ENCODE data around the gene ALDOC. TPM values are rescaled to one million over a fixed set of nuclear protein-coding genes. Genes with fewer than 3 reads are reported as not detected.

ALDOC gene
- total RNA-seq, 1 donor from 2014 or later: 10.3 TPM

DNA sequence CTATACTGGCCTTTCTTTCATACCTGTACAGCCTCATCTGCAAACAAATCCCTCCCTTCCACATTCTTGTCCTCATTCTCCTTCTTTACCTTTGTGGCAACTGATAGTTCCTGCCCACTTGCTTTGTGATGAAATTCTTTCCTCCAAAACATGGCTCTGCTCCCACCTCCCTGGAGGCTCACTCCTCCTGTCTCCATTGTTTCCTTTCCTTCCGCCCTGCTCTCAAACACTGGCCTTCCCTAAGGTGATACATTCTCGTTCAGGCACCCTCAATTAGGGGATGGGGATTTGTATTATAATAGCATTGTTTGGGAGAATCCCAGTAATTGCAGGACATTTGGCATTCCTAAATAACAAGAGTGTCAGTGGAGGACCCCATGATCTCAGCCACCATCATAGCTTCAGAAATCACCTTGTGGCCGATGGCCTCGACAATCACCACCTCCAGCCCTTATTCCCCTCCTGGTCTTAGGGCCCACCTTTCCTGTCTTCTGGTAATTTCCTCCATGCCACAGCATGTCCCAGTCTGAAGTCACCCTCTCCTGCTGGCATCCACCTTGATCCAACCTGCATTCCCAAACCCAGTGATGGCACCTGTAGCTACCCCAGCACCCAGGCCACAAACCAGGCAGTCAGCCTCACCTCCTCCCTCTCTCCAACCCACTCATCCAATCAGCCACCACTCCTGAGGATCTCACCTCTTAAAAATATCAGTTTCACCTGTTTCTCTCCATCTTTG is 32.1 kb downstream of the ALDOC start:
- Mint-ChIP-seq H3K36me3 (ENCODE audit: low read depth, unreplicated experiment) (peaks cover 2% of the 10 kb centered on the region), H3K9me3 (ENCODE audit: unreplicated experiment) (no peaks in the 10 kb centered on the region), H3K27me3 (ENCODE audit: low read depth, unreplicated experiment) (peaks cover 5% of the 10 kb centered on the region), H3K27ac (ENCODE audit: unreplicated experiment) (no peak overlapping the region), H3K4me3 (ENCODE audit: unreplicated experiment) (no peak overlapping the region), H3K4me1 (ENCODE audit: low read depth, unreplicated experiment) (peaks cover 2% of the 10 kb centered on the region)
- Histone ChIP-seq H3K79me2 (ENCODE audit: insufficient read depth, low read length) (no peaks in the 10 kb centered on the region), H4K20me1 (ENCODE audit: insufficient read depth, low read length) (peaks cover 20% of the 10 kb centered on the region), H3K36me3 (ENCODE audit: insufficient read depth, low read length) (no peaks in the 10 kb centered on the region), H3K4me1 (ENCODE audit: insufficient read depth, low read length) (no peaks in the 10 kb centered on the region), H3K4me3 (ENCODE audit: insufficient read depth, low read depth, low read length) (no peak overlapping the region), H3K9me3 (ENCODE audit: insufficient read depth, low read depth, low read length) (no peaks in the 10 kb centered on the region), H2AFZ (ENCODE audit: low read depth, low read length) (no peak overlapping the region), H3K27ac (ENCODE audit: low read depth, low read length) (no peak overlapping the region), H3K9ac (ENCODE audit: low read length) (no peak overlapping the region), H3K4me2 (ENCODE audit: low read length) (no peak overlapping the region), H3K27me3 (ENCODE audit: insufficient read depth, low read length) (no peaks in the 10 kb centered on the region)
- FAIRE-seq (no peak), DNase-seq (ENCODE audit: low read depth) (no peak)
- TF ChIP-seq EZH2 (IDR thresholded peaks at IDR 0.05; ENCODE audit: insufficient read depth, low read length): no peak
- no peak for TF ChIP-seq CTCF (IDR thresholded peaks at IDR 0.05; ENCODE audit: insufficient read depth, low read depth, low read length)

DNA sequence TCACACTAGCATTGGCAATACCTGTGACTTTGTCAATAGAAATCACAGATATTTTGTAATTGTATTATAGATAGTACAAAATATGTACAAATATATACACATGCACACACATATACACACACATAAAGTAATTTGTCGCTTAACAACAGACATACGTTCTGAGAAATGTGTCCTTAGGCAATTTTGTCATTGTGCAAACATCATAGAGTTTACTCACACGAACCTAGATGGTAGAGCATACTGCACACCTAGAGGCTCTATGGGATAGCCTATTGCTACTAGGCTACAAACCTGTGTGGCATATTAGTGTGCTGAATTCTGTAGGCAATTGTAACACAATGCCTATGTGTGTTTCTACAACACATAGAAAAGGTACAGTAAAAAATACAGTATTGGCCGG is 35.3 kb downstream of the ALDOC start:
- no peak overlapping the region for H3K27ac ChIP-seq (ENCODE audit: low read depth, low read length)
- TF ChIP-seq EZH2 (IDR thresholded peaks at IDR 0.05; ENCODE audit: insufficient read depth, low read length) (no peak), CTCF (IDR thresholded peaks at IDR 0.05; ENCODE audit: insufficient read depth, low read depth, low read length) (no peak)
- H4K20me1 ChIP-seq (ENCODE audit: insufficient read depth, low read length): no peaks in the 10 kb centered on the region
- no peak for DNase-seq (ENCODE audit: low read depth)
- Mint-ChIP-seq H3K4me3 (ENCODE audit: unreplicated experiment) (no peak overlapping the region), H3K9me3 (ENCODE audit: unreplicated experiment) (no peaks in the 10 kb centered on the region), H3K36me3 (ENCODE audit: low read depth, unreplicated experiment) (no peaks in the 10 kb centered on the region), H3K27me3 (ENCODE audit: low read depth, unreplicated experiment) (peaks cover 30% of the 10 kb centered on the region), H3K27ac (ENCODE audit: unreplicated experiment) (no peak overlapping the region), H3K4me1 (ENCODE audit: low read depth, unreplicated experiment) (no peaks in the 10 kb centered on the region)
- H3K4me3 ChIP-seq (ENCODE audit: insufficient read depth, low read depth, low read length): no peak overlapping the region
- no peak for FAIRE-seq
- H3K27me3 ChIP-seq (ENCODE audit: insufficient read depth, low read length): no peaks in the 10 kb centered on the region
- no peaks in the 10 kb centered on the region for H3K9me3 ChIP-seq (ENCODE audit: insufficient read depth, low read depth, low read length)
- no peak overlapping the region for H3K4me2 ChIP-seq (ENCODE audit: low read length)
- H3K4me1 ChIP-seq (ENCODE audit: insufficient read depth, low read length): no peaks in the 10 kb centered on the region
- no peak overlapping the region for H3K9ac ChIP-seq (ENCODE audit: low read length)
- no peaks in the 10 kb centered on the region for H3K79me2 ChIP-seq (ENCODE audit: insufficient read depth, low read length)
- H3K36me3 ChIP-seq (ENCODE audit: insufficient read depth, low read length): no peaks in the 10 kb centered on the region
- H2AFZ ChIP-seq (ENCODE audit: low read depth, low read length): no peak overlapping the region

DNA sequence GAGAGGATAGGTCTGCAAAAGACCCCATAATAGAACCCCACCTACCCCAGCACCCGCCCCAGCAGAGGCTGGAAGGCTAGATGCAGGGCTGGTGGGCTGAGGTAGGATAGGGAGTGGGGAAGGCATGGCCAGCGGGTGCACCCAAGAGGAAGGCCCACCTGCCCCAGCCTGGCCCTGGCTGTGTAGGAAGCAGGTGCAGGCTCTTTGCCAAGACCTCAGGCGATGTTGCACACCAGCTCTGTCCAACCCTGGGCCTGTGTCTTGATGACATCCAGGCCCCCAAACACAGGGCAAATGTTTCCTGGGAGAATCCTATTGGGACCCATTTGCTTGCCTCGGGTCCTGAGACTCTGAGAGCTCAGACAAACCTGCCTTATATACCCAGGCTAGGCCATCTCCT is 36.5 kb downstream of the ALDOC start:
- Histone ChIP-seq H3K36me3 (ENCODE audit: insufficient read depth, low read length) (no peaks in the 10 kb centered on the region), H2AFZ (ENCODE audit: low read depth, low read length) (no peak overlapping the region), H4K20me1 (ENCODE audit: insufficient read depth, low read length) (no peaks in the 10 kb centered on the region), H3K27ac (ENCODE audit: low read depth, low read length) (no peak overlapping the region), H3K4me1 (ENCODE audit: insufficient read depth, low read length) (no peaks in the 10 kb centered on the region), H3K27me3 (ENCODE audit: insufficient read depth, low read length) (peaks cover 2% of the 10 kb centered on the region), H3K4me2 (ENCODE audit: low read length) (no peak overlapping the region), H3K9me3 (ENCODE audit: insufficient read depth, low read depth, low read length) (no peaks in the 10 kb centered on the region), H3K4me3 (ENCODE audit: insufficient read depth, low read depth, low read length) (no peak overlapping the region), H3K79me2 (ENCODE audit: insufficient read depth, low read length) (no peaks in the 10 kb centered on the region), H3K9ac (ENCODE audit: low read length) (no peak overlapping the region)
- no peak overlapping the region for H3K4me3 Mint-ChIP-seq (ENCODE audit: unreplicated experiment)
- FAIRE-seq (no peak), DNase-seq (ENCODE audit: low read depth) (no peak)
- H3K4me1 Mint-ChIP-seq (ENCODE audit: low read depth, unreplicated experiment): no peaks in the 10 kb centered on the region
- peaks cover 39% of the 10 kb centered on the region for H3K27me3 Mint-ChIP-seq (ENCODE audit: low read depth, unreplicated experiment)
- TF ChIP-seq CTCF (IDR thresholded peaks at IDR 0.05; ENCODE audit: insufficient read depth, low read depth, low read length): no peak
- no peak for TF ChIP-seq EZH2 (IDR thresholded peaks at IDR 0.05; ENCODE audit: insufficient read depth, low read length)
- no peaks in the 10 kb centered on the region for H3K9me3 Mint-ChIP-seq (ENCODE audit: unreplicated experiment)
- H3K36me3 Mint-ChIP-seq (ENCODE audit: low read depth, unreplicated experiment): no peaks in the 10 kb centered on the region
- H3K27ac Mint-ChIP-seq (ENCODE audit: unreplicated experiment): no peak overlapping the region

All from astrocyte (in vitro differentiated cells and primary cell).